Upper lobe of right lung (tissue), 1 donor: ENCODE results near the gene IFI27L1. TPM values are rescaled to one million over a fixed set of nuclear protein-coding genes. Genes with fewer than 3 reads are reported as not detected.
"Not testable (repeated sequence)": the region's sequence is repeated elsewhere in the genome, so short reads cannot be mapped to it uniquely, and the experiment has no call there.

Experiments
- ATAC-seq: fragments of 200-7000 bp; cut with Tn5 transposase; one replicate; pipeline ENCODE4 v1.9.1; 2020; ENCODE audit warnings: mild to moderate bottlenecking, moderate library complexity
- DNase-seq: peaks from one replicate; pipeline ENCODE4 v3.0.0-alpha.2; 2020
- H3K27ac ChIP-seq: fragments of 200-600 bp; one replicate; pipeline ENCODE4 v1.8.0; 2022
- H3K27me3 ChIP-seq: fragments of 200-600 bp; one replicate; pipeline ENCODE4 v1.8.0; 2022; ENCODE audit warnings: mild to moderate bottlenecking
- H3K36me3 ChIP-seq: fragments of 200-600 bp; one replicate; pipeline ENCODE4 v1.8.0; 2022
- H3K4me1 ChIP-seq: fragments of 200-600 bp; one replicate; pipeline ENCODE4 v1.8.0; 2022
- H3K4me3 ChIP-seq: fragments of 200-600 bp; one replicate; pipeline ENCODE4 v1.8.0; 2022; ENCODE audit warnings: mild to moderate bottlenecking
- H3K9me3 ChIP-seq: fragments of 200-600 bp; one replicate; pipeline ENCODE4 v1.8.0; 2022
- CTCF ChIP-seq: fragments of 200-600 bp; IDR thresholded peaks from one replicate; pipeline ENCODE4 v1.8.0; 2022; ENCODE audit warnings: antibody characterized with exemption
- intact Hi-C: fragments of 100-400 bp; cut with DNase I; formaldehyde crosslinking; loops from one replicate; pipeline ENCODE4 v1.11.0; 2022
- total RNA-seq: library from RNA; stranded (reverse); fragmentation: NEBNext Ultra II Directional; extraction: Animal tissue kit (Norgen Biotek cat#: 25700); gene quantifications from one replicate; pipeline ENCODE4 v1.2.1, GENCODE V29; 2021
- donor health status: DM: no; HTN: yes; CAD: no; lungs with severe emphysema.

IFI27L1 gene
- total RNA-seq, 1 donor from 2014 or later: 15.2 TPM

- Histone ChIP-seq H3K9me3 (no peaks in the 10 kb centered on the region), H3K4me3 (no peak overlapping the region), H3K4me1 (peaks cover 30% of the 10 kb centered on the region), H3K27me3 (no peaks in the 10 kb centered on the region), H3K27ac (no peak overlapping the region), H3K36me3 (peaks cover 60% of the 10 kb centered on the region)
- no peak for DNase-seq
- no peak for TF ChIP-seq CTCF
- intact Hi-C loops: no loop called here
- ATAC-seq: no peak
These were observed 18.7 kb upstream of the IFI27L1 start for GRCh38 chr14:94062344-94062940.

GRCh38 chr14:94066089-94066676, 14.9 kb upstream of the IFI27L1 start:
- no peaks in the 10 kb centered on the region for H3K27me3 ChIP-seq
- H3K27ac ChIP-seq: no peak overlapping the region
- peaks cover 23% of the 10 kb centered on the region for H3K36me3 ChIP-seq
- no peak for TF ChIP-seq CTCF
- H3K4me3 ChIP-seq: no peak overlapping the region
- peaks cover 21% of the 10 kb centered on the region for H3K4me1 ChIP-seq
- H3K9me3 ChIP-seq: peaks cover 10% of the 10 kb centered on the region
- no peak for ATAC-seq
- intact Hi-C loops: no loop called here
- DNase-seq: no peak

DNA sequence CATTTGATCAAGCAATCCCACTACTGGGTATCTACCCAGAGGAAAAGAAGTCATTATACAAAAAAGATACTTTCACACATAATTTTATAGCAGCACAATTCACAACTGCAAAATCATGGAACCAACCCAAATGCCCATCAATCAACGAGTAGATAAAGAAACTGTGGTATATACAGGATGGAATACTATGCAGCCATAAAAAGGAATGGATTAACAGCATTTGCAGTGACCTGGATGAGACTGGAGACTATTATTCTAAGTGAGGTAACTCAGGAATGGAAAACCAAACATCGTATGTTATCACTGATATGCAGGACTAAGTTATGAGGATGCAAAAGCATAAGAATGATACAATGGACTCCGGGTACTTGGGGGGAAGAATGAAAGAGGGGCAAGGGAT, 9.0 kb upstream of the IFI27L1 start:
- peaks cover 29% of the 10 kb centered on the region for H3K9me3 ChIP-seq

DNA sequence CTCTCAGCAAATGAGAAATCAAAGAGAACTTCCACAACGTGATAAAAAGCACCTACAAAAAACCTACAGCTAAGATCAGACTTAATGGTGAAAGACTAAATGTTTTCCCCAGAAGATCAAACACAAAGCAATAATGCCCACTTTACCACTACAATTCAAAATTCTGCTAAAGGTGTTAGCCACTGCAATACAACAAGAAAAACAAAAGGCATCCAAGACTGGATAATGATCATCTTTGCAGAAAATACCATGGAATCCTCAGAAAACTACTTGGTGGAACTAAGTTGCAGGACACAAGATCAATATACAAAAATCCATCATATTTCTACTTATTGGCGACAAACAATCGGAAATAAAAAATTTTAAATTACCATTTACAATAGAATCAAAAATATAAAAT, 6.6 kb upstream of the IFI27L1 start:
- Histone ChIP-seq H3K4me3 (no peak overlapping the region), H3K27ac (no peak overlapping the region), H3K4me1 (peaks cover 36% of the 10 kb centered on the region), H3K27me3 (no peaks in the 10 kb centered on the region), H3K36me3 (peaks cover 30% of the 10 kb centered on the region), H3K9me3 (peaks cover 18% of the 10 kb centered on the region)
- TF ChIP-seq CTCF: no peak
- ATAC-seq (no peak), DNase-seq (no peak)
- intact Hi-C loops: no loop called here

More for the DNA sequence above, 9.0 kb upstream of the IFI27L1 start:
- DNase-seq, H3K27ac ChIP-seq, H3K4me3 ChIP-seq, intact Hi-C loops, H3K36me3 ChIP-seq, H3K27me3 ChIP-seq, ATAC-seq: not testable (repeated sequence)
- peaks cover 12% of the 10 kb centered on the region for H3K4me1 ChIP-seq

GRCh38 chr14:94075008-94075407, 6.1 kb upstream of the IFI27L1 start:
- no peak for ATAC-seq
- intact Hi-C loops: no loop called here
- no peaks in the 10 kb centered on the region for H3K27me3 ChIP-seq
- H3K9me3 ChIP-seq: peaks cover 18% of the 10 kb centered on the region
- no peak for TF ChIP-seq CTCF
- DNase-seq: no peak
- no peak overlapping the region for H3K4me3 ChIP-seq
- H3K4me1 ChIP-seq: peaks cover 38% of the 10 kb centered on the region
- H3K36me3 ChIP-seq: peaks cover 30% of the 10 kb centered on the region
- H3K27ac ChIP-seq: no peak overlapping the region

DNA sequence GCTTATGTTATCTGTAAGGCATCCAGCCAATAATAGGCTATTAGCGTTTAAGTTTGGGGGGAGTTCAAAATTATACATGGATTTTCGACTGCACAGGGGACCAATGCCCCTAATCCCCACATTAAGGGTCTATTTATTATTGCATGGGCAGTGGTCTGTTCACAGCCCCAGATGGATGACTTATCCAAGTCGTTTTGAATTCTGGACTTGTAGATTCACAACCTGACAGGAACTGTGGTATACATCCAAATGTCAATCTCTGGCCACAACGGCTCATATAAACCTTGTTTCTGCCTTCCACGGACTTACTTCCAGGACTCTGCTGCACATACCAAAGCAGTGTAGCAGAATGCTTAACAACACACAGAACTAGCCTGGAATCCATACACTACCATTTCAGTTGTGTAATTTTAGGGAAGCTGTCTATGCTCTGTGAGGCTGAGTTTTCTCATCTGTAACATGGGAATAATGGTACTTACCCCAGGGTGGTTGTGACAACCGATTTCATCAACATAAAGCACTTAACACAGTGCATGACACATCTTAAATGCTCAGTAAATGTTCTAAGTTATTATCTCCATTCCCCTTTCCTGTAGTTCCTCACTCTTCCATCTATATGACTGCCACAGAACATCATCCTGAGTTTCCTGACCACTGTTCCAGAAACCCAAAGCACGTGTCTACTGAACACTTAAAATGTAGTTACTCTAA, 3.8 kb upstream of the IFI27L1 start:
- no peak for TF ChIP-seq CTCF
- peaks cover 30% of the 10 kb centered on the region for H3K36me3 ChIP-seq
- no peak for DNase-seq
- H3K9me3 ChIP-seq: peaks cover 18% of the 10 kb centered on the region
- peaks cover 48% of the 10 kb centered on the region for H3K4me1 ChIP-seq
- no peak overlapping the region for H3K27ac ChIP-seq
- H3K4me3 ChIP-seq: peak overlapping the region; percentile 84
- no peaks in the 10 kb centered on the region for H3K27me3 ChIP-seq
- ATAC-seq: no peak
- intact Hi-C loops: no loop called here
